LNCaP clone FGC (cell line): Measurements from ENCODE around the gene B3GAT3.

Experiments
- DNase-seq: peaks from one replicate; pipeline ENCODE4 v3.0.0-alpha.2; 2011; ENCODE audit warnings: low read depth
- H3K4me3 ChIP-seq: 2 replicates; pipeline ENCODE4 v1.5.1; 2011; ENCODE audit warnings: mild to moderate bottlenecking, low read depth, low read length, control low read depth
- CTCF ChIP-seq: IDR thresholded peaks from 2 replicates; pipeline ENCODE4 v1.5.1; 2012; ENCODE audit warnings: mild to moderate bottlenecking; ENCODE audit not compliant: control insufficient read depth, insufficient read depth; ENCODE audit errors: extremely low read depth

B3GAT3 gene

DNA sequence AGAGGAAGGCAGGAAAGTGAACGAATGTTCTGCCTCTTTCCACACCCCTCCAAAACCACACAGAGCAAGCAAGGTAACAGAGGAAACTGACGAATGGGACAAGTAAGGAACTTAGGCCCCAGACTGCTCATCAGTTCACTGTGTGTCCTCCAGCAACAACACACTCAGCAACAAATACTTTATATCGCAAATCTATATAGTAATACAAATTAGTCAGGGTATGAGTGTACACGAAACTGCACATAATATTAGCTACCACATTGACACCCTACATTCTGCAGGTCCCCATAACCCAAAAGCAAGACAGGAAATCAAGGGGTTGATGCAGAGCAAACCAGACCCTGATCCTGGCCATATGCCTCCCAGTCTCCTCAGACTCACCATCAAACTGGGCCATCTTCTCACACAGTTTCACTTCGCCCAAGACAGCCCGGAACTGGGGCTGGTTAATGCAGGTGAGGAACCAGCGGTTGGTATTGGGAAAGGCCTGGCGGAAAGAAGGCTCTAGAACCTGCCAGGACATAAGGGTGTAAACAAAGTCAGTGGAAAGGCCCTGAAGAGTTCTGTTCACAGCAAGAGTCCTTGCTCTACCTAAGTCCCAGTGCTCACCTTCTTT is 54.7 kb downstream of the B3GAT3 start:
- no peak for TF ChIP-seq CTCF
- no peak for DNase-seq
- H3K4me3 ChIP-seq = no peak overlapping the region

GRCh38 chr11:62566247-62566646 is 55.5 kb downstream of the B3GAT3 start:
- H3K4me3 ChIP-seq = no peak overlapping the region
- no peak for DNase-seq
- no peak for TF ChIP-seq CTCF
